K562 (cell line): ENCODE results near the gene PCP2.

Experiments used
- ATF4 ChIP-seq: fragments of 450-650 bp; formaldehyde crosslinking; IDR thresholded peaks from 2 replicates; pipeline ENCODE4 v1.4.0; 2022; ENCODE audit warnings: mild to moderate bottlenecking, moderate library complexity
- HDAC8 ChIP-seq: fragments of 450-650 bp; IDR thresholded peaks from 2 replicates; pipeline ENCODE4 v1.6.1; 2016; ENCODE audit warnings: mild to moderate bottlenecking, missing genetic modification characterization, moderate library complexity, missing compliant biosample characterization
- NFIC ChIP-seq: fragments of 450-650 bp; IDR thresholded peaks from 2 replicates; pipeline ENCODE4 v1.6.1; 2017; ENCODE audit warnings: mild to moderate bottlenecking, inconsistent platforms
- POLR2AphosphoS5 ChIP-seq: IDR thresholded peaks from 2 replicates; pipeline ENCODE4 v1.6.1; 2011; ENCODE audit warnings: mild to moderate bottlenecking, low read depth, low read length, moderate library complexity; ENCODE audit not compliant: control insufficient read depth, insufficient read depth
- REST ChIP-seq, 2 experiments: fragments of 450-650 bp; formaldehyde crosslinking in 1 of 2; IDR thresholded peaks; 2 replicates each; pipeline versions ENCODE4 v1.4.0 to v1.6.1; 2014 to 2020; ENCODE audit warnings: mild to moderate bottlenecking in 2 of 2, borderline replicate concordance in 1 of 2, low read depth in 1 of 2
- SRSF7 ChIP-seq: fragments of 200-400 bp; formaldehyde crosslinking; optimal IDR thresholded peaks from 2 replicates; pipeline ENCODE3; 2017; ENCODE audit warnings: mild to moderate bottlenecking, low read depth, low read length
- TARDBP ChIP-seq: fragments of 450-650 bp; IDR thresholded peaks from 2 replicates; pipeline ENCODE4 v1.6.1; 2016
- ZNF512 ChIP-seq: IDR thresholded peaks from 2 replicates; pipeline ENCODE4 v1.6.1; 2016; ENCODE audit warnings: missing genetic modification characterization, missing compliant biosample characterization

GRCh38 chr19:7596211-7596937 lies 37.1 kb downstream of the PCP2 start:
- TF ChIP-seq ATF4 (CRISPR knock-in tag) = no peak
- no peak for TF ChIP-seq SRSF7
- no peak for TF ChIP-seq ZNF512 (tag)
- TF ChIP-seq NFIC = no peak
- no peak for TF ChIP-seq REST (IDR thresholded peaks at IDR 0.05; ENCODE audit: borderline replicate concordance)
- TF ChIP-seq REST (CRISPR knock-in tag; IDR thresholded peaks at IDR 0.05; ENCODE audit: low read depth) = no peak
- no peak for TF ChIP-seq TARDBP
- no peak for TF ChIP-seq POLR2AphosphoS5
- no peak for TF ChIP-seq HDAC8 (tag)
